ENCODE measurements around the gene USP21.

DNA sequence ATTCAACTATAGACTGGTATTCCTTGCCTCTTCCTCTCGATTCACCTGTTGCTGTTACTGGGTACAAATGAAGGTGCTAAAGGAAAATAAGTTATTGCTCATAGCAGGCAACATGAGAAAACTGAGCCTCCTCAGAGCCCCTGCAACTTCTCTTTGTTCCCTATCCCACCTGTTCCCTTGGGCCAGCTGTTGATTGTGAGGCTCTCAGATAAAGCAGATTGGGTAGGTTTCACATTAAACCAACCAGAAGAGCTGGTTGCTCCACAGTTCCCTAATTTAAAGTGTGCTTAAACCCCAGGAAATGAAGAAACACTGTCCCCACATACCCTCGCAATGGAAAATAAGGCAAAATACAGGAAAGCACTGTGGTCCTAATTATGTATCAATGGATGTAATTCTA is 31.7 kb upstream of the USP21 start:
- TF ChIP-seq EZH2phosphoT487 (IDR thresholded peaks at IDR 0.05; ENCODE audit: low read length) = no peak
- no peak for TF ChIP-seq EZH2 (optimal IDR thresholded peaks at IDR 0.05; ENCODE audit: low read depth, low read length)
- TF ChIP-seq, protein P1, sequence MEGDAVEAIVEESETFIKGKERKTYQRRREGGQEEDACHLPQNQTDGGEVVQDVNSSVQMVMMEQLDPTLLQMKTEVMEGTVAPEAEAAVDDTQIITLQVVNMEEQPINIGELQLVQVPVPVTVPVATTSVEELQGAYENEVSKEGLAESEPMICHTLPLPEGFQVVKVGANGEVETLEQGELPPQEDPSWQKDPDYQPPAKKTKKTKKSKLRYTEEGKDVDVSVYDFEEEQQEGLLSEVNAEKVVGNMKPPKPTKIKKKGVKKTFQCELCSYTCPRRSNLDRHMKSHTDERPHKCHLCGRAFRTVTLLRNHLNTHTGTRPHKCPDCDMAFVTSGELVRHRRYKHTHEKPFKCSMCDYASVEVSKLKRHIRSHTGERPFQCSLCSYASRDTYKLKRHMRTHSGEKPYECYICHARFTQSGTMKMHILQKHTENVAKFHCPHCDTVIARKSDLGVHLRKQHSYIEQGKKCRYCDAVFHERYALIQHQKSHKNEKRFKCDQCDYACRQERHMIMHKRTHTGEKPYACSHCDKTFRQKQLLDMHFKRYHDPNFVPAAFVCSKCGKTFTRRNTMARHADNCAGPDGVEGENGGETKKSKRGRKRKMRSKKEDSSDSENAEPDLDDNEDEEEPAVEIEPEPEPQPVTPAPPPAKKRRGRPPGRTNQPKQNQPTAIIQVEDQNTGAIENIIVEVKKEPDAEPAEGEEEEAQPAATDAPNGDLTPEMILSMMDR (IDR thresholded peaks at IDR 0.05; ENCODE audit: low read length) = no peak

All from MM.1S (cell line).